Nephron progenitor cell (in vitro differentiated cells): ENCODE measurements around the gene SUCO.

Source experiments
- DNase-seq: peaks from one replicate; pipeline ENCODE4 v3.0.0; 2021
- H3K27ac Mint-ChIP-seq: 2 replicates; pipeline ENCODE4 v1.8.0; 2021; ENCODE audit warnings: mild to moderate bottlenecking, moderate library complexity, mixed read lengths
- H3K27me3 Mint-ChIP-seq: 2 replicates; pipeline ENCODE4 v1.8.0; 2021; ENCODE audit warnings: mild to moderate bottlenecking, low read depth, mixed read lengths; ENCODE audit not compliant: poor library complexity
- H3K36me3 Mint-ChIP-seq: 2 replicates; pipeline ENCODE4 v1.8.0; 2021; ENCODE audit warnings: low read depth, mixed read lengths
- H3K4me1 Mint-ChIP-seq: 2 replicates; pipeline ENCODE4 v1.8.0; 2021; ENCODE audit warnings: mixed read lengths
- H3K4me3 Mint-ChIP-seq: 2 replicates; pipeline ENCODE4 v1.8.0; 2021; ENCODE audit warnings: mild to moderate bottlenecking, moderate library complexity, mixed read lengths
- H3K9me3 Mint-ChIP-seq: 2 replicates; pipeline ENCODE4 v1.8.0; 2021; ENCODE audit warnings: mild to moderate bottlenecking, moderate library complexity, mixed read lengths
- TF ChIP-seq, protein P1 (sequence below): fragments of 200-600 bp; sonication (generic); IDR thresholded peaks from 2 replicates; pipeline ENCODE4 v1.5.0; 2021; ENCODE audit warnings: antibody characterized with exemption

The SUCO gene, protein sequence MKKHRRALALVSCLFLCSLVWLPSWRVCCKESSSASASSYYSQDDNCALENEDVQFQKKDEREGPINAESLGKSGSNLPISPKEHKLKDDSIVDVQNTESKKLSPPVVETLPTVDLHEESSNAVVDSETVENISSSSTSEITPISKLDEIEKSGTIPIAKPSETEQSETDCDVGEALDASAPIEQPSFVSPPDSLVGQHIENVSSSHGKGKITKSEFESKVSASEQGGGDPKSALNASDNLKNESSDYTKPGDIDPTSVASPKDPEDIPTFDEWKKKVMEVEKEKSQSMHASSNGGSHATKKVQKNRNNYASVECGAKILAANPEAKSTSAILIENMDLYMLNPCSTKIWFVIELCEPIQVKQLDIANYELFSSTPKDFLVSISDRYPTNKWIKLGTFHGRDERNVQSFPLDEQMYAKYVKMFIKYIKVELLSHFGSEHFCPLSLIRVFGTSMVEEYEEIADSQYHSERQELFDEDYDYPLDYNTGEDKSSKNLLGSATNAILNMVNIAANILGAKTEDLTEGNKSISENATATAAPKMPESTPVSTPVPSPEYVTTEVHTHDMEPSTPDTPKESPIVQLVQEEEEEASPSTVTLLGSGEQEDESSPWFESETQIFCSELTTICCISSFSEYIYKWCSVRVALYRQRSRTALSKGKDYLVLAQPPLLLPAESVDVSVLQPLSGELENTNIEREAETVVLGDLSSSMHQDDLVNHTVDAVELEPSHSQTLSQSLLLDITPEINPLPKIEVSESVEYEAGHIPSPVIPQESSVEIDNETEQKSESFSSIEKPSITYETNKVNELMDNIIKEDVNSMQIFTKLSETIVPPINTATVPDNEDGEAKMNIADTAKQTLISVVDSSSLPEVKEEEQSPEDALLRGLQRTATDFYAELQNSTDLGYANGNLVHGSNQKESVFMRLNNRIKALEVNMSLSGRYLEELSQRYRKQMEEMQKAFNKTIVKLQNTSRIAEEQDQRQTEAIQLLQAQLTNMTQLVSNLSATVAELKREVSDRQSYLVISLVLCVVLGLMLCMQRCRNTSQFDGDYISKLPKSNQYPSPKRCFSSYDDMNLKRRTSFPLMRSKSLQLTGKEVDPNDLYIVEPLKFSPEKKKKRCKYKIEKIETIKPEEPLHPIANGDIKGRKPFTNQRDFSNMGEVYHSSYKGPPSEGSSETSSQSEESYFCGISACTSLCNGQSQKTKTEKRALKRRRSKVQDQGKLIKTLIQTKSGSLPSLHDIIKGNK (N-terminal part only)

DNA sequence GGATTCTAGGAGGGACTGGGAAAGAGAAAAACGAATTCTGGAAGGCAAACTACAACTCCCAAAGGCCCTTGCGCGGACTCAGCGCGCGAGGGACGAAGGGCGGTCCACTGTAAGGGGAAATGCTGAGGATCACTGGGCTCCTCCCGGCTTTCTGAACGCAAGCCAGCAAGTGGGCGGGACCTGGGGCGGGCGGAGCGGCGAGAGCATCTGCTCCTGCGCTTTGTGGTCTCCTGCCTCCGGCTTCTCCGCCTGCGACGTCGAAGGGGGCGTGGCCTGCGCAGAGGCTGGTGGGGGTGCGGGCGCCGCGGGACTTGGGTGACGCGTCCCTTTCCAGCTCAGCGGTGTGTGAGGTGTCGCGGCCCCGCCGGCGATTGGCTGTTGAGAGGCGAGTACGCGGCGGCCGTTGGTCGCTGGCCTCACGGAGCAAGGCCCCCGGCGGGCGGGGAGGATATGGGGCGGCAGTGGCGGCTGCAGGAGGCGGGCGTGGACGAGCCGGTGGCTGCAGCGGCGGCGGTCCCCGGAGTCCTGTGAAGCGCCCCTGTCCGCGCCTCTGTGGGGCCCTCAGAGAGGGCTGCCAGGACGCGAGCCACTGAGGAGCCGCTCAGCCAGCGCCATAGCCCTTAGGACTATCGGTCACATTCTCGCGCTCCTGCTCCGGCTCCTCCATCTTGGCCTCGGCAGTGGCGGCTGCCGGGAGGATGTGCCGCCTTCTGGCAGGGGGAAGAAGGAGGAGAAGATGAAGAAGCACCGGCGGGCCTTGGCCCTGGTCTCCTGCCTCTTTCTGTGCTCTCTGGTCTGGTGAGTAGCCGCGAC, at the start of gene SUCO:
Gene SUCO (plus strand): TSS at position 451 of the 813 bp plus-strand sequence. CDS start 286 bp downstream, at position 737.
- Mint-ChIP-seq H3K27me3 (peaks cover 5% of the 10 kb centered on the region), H3K9me3 (no peaks in the 10 kb centered on the region), H3K36me3 (no peaks in the 10 kb centered on the region), H3K4me1 (peaks cover 49% of the 10 kb centered on the region), H3K4me3 (peak within 1 kb of the TSS; percentile 97), H3K27ac (peak within 1 kb of the TSS; percentile 99)
- peak; percentile 100 for DNase-seq
- TF ChIP-seq, protein P1, sequence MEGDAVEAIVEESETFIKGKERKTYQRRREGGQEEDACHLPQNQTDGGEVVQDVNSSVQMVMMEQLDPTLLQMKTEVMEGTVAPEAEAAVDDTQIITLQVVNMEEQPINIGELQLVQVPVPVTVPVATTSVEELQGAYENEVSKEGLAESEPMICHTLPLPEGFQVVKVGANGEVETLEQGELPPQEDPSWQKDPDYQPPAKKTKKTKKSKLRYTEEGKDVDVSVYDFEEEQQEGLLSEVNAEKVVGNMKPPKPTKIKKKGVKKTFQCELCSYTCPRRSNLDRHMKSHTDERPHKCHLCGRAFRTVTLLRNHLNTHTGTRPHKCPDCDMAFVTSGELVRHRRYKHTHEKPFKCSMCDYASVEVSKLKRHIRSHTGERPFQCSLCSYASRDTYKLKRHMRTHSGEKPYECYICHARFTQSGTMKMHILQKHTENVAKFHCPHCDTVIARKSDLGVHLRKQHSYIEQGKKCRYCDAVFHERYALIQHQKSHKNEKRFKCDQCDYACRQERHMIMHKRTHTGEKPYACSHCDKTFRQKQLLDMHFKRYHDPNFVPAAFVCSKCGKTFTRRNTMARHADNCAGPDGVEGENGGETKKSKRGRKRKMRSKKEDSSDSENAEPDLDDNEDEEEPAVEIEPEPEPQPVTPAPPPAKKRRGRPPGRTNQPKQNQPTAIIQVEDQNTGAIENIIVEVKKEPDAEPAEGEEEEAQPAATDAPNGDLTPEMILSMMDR: no peak

DNA sequence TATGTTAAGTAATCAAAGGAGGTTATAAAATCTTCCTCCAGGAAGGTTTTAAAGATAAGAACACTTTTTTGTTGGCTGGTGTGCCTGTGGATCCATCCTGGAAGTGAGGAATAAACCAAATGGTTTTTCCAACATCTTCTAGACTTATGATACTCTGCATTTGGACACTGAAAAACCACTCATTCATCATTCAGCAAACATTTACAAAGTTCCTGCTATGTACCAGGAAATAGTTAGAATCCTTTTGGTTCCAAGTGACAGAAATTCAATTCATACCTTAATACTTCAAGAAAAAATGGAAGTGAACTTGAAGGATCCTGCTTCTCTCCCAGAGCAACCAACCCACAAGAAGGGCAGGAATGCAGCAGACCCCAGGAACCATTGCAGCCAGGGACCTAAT, 49.5 kb upstream of the SUCO start:
- no peak for DNase-seq
- H3K27ac Mint-ChIP-seq: no peak overlapping the region
- TF ChIP-seq, protein P1: no peak
- H3K9me3 Mint-ChIP-seq: no peaks in the 10 kb centered on the region
- H3K36me3 Mint-ChIP-seq: no peaks in the 10 kb centered on the region
- peaks cover 43% of the 10 kb centered on the region for H3K4me1 Mint-ChIP-seq
- peaks cover 5% of the 10 kb centered on the region for H3K27me3 Mint-ChIP-seq
- no peak overlapping the region for H3K4me3 Mint-ChIP-seq

DNA sequence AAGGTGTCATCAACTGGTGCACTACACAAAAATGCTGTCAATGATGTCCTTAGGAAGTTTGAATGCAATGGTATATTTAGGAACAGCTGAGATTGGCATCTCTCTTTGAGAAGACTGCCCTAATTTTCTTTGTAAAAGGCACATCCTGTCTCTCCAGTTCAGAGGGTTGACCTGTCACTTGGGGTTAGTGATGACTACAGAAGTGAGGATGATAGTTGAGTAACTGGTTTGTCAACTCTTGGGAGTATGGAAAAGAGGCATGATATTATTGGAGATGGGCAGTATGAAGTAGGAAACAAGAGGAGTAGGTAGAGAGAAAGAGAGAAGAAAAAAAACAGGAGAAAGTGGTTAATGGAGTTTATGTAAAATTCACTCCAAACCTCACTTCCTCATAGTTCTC, 48.7 kb upstream of the SUCO start:
- TF ChIP-seq, protein P1: no peak
- Mint-ChIP-seq H3K27me3 (peaks cover 5% of the 10 kb centered on the region), H3K9me3 (no peaks in the 10 kb centered on the region), H3K27ac (no peak overlapping the region), H3K36me3 (no peaks in the 10 kb centered on the region), H3K4me3 (no peak overlapping the region), H3K4me1 (peaks cover 35% of the 10 kb centered on the region)
- no peak for DNase-seq

DNA sequence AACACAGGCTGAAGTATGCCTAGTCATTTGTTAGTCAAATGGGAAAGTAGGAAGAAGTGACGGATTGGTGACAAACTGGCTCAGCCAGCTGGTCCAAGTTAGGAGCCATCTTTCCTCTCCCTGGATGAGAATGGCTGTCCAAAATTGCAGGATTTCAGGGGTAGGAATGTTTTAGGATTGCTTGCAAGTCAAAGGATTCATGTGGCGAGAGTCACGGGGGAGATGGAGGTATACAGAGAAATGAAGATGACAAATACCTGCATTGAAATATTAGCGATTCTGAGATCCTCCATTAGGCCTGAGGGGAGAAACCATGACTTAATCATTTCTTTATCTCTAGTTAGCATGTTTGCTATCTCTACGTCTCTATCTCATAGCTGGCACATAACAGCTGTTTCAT, 47.3 kb upstream of the SUCO start:
- Mint-ChIP-seq H3K4me3 (no peak overlapping the region), H3K9me3 (no peaks in the 10 kb centered on the region), H3K4me1 (peaks cover 25% of the 10 kb centered on the region), H3K27me3 (peaks cover 5% of the 10 kb centered on the region), H3K36me3 (no peaks in the 10 kb centered on the region), H3K27ac (no peak overlapping the region)
- no peak for DNase-seq
- TF ChIP-seq, protein P1: no peak

DNA sequence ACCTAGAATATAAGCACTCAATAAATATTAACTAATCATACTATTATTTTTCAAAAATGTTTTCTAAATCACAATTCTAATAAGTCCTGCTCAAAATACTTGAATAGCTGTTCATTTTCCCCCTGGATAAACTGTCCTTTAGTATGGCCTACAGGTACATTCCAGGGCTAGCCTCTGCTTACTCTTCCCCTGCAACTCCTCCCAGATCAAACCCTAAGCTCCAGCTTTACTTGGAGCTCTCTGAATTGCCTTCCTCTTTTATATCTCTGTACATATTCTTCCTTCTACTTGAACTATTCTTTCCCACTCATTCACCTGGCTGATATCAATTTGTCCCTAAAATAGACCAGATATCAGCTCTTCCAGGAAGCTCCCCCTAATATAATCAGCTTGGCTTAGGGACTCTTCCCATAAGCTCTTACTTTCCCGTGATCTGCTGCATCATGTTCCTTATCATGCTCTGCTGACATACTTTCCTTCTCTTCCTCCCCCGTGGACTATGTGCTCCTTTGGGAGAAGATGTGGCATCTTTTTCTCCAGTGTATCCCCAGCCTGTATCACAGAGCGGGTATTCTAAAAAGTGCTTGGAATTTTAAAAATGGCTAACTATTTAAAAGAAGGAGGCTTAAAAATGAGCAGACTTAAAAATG, 46.0 kb upstream of the SUCO start:
- Mint-ChIP-seq H3K9me3 (no peaks in the 10 kb centered on the region), H3K4me1 (peaks cover 16% of the 10 kb centered on the region), H3K36me3 (no peaks in the 10 kb centered on the region), H3K27me3 (peaks cover 5% of the 10 kb centered on the region), H3K27ac (no peak overlapping the region), H3K4me3 (no peak overlapping the region)
- DNase-seq: no peak
- TF ChIP-seq, protein P1: no peak
